HEK293 (cell line): ENCODE results near the gene IL1RAP.
A peak's percentile ranks its signal among the peaks of the same experiment; 100 is the strongest.

Source experiments
- OSR2 ChIP-seq: fragments of 450-650 bp; formaldehyde crosslinking; IDR thresholded peaks from 2 replicates; pipeline ENCODE4 v1.5.1; 2016; ENCODE audit warnings: missing biosample characterization, missing genetic modification characterization
- SP3 ChIP-seq: fragments of 450-650 bp; formaldehyde crosslinking; IDR thresholded peaks from 2 replicates; pipeline ENCODE4 v1.5.1; 2016; ENCODE audit warnings: missing biosample characterization, missing genetic modification characterization
- TRIM28 ChIP-seq: IDR thresholded peaks from 2 replicates; pipeline ENCODE4 v1.6.1; 2011; ENCODE audit warnings: low read length, control low read depth, borderline replicate concordance
- TSHZ1 ChIP-seq: fragments of 450-650 bp; formaldehyde crosslinking; IDR thresholded peaks from 2 replicates; pipeline ENCODE4 v1.5.1; 2016; ENCODE audit warnings: missing biosample characterization, missing genetic modification characterization, borderline replicate concordance
- ZBTB17 ChIP-seq: fragments of 450-650 bp; formaldehyde crosslinking; IDR thresholded peaks from 2 replicates; pipeline ENCODE4 v1.5.1; 2016; ENCODE audit warnings: missing biosample characterization, missing genetic modification characterization
- ZBTB20 ChIP-seq: fragments of 450-650 bp; formaldehyde crosslinking; IDR thresholded peaks from 2 replicates; pipeline ENCODE4 v1.5.1; 2016; ENCODE audit warnings: missing biosample characterization, missing genetic modification characterization
- ZBTB8A ChIP-seq: fragments of 450-650 bp; formaldehyde crosslinking; IDR thresholded peaks from 2 replicates; pipeline ENCODE4 v1.5.1; 2016; ENCODE audit warnings: missing biosample characterization, missing genetic modification characterization
- ZEB2 ChIP-seq: fragments of 450-650 bp; formaldehyde crosslinking; IDR thresholded peaks from 2 replicates; pipeline ENCODE4 v1.5.1; 2016; ENCODE audit warnings: missing biosample characterization, missing genetic modification characterization
- ZNF214 ChIP-seq: fragments of 450-650 bp; formaldehyde crosslinking; IDR thresholded peaks from 2 replicates; pipeline ENCODE4 v1.5.1; 2017; ENCODE audit warnings: missing biosample characterization, mild to moderate bottlenecking, missing genetic modification characterization, borderline replicate concordance
- ZNF239 ChIP-seq: fragments of 450-650 bp; formaldehyde crosslinking; IDR thresholded peaks from 2 replicates; pipeline ENCODE4 v1.5.1; 2016; ENCODE audit warnings: missing biosample characterization, missing genetic modification characterization
- ZNF248 ChIP-seq: fragments of 450-650 bp; formaldehyde crosslinking; IDR thresholded peaks from 2 replicates; pipeline ENCODE4 v1.5.1; 2017; ENCODE audit warnings: missing biosample characterization, missing genetic modification characterization
- ZNF280D ChIP-seq: fragments of 450-650 bp; formaldehyde crosslinking; IDR thresholded peaks from 2 replicates; pipeline ENCODE4 v1.5.1; 2016; ENCODE audit warnings: missing biosample characterization, missing genetic modification characterization
- ZNF423 ChIP-seq: fragments of 450-650 bp; formaldehyde crosslinking; IDR thresholded peaks from 2 replicates; pipeline ENCODE4 v1.5.1; 2016; ENCODE audit warnings: missing biosample characterization, missing genetic modification characterization
- ZNF433 ChIP-seq: fragments of 450-650 bp; formaldehyde crosslinking; IDR thresholded peaks from 2 replicates; pipeline ENCODE4 v1.5.1; 2016; ENCODE audit warnings: missing biosample characterization, missing genetic modification characterization, low read depth
- ZNF513 ChIP-seq: fragments of 450-650 bp; IDR thresholded peaks from 2 replicates; pipeline ENCODE4 v1.5.1; 2018; ENCODE audit warnings: missing biosample characterization, missing genetic modification characterization
- ZNF521 ChIP-seq: fragments of 450-650 bp; formaldehyde crosslinking; IDR thresholded peaks from 2 replicates; pipeline ENCODE4 v1.5.1; 2017; ENCODE audit warnings: missing biosample characterization, mild to moderate bottlenecking, missing genetic modification characterization
- ZNF548 ChIP-seq: fragments of 450-650 bp; formaldehyde crosslinking; IDR thresholded peaks from 2 replicates; pipeline ENCODE4 v1.5.1; 2016; ENCODE audit warnings: missing biosample characterization, missing genetic modification characterization
- ZNF600 ChIP-seq: fragments of 450-650 bp; formaldehyde crosslinking; IDR thresholded peaks from 2 replicates; pipeline ENCODE4 v1.5.1; 2016; ENCODE audit warnings: missing biosample characterization, missing genetic modification characterization
- ZNF677 ChIP-seq: fragments of 450-650 bp; IDR thresholded peaks from 2 replicates; pipeline ENCODE4 v1.5.0; 2018; ENCODE audit warnings: missing biosample characterization, mild to moderate bottlenecking, missing genetic modification characterization, moderate library complexity
- ZNF747 ChIP-seq: fragments of 450-650 bp; formaldehyde crosslinking; IDR thresholded peaks from 2 replicates; pipeline ENCODE4 v1.5.1; 2016; ENCODE audit warnings: missing biosample characterization, missing genetic modification characterization
- ZSCAN4 ChIP-seq: fragments of 450-650 bp; formaldehyde crosslinking; IDR thresholded peaks from 2 replicates; pipeline ENCODE4 v1.5.1; 2017; ENCODE audit warnings: missing biosample characterization, missing genetic modification characterization
- TF ChIP-seq, protein P1 (sequence below): IDR thresholded peaks from 2 replicates; pipeline ENCODE4 v1.6.1; 2011; ENCODE audit warnings: mild to moderate bottlenecking, low read depth, low read length, borderline replicate concordance
- TF ChIP-seq, protein P2 (sequence below): fragments of 450-650 bp; formaldehyde crosslinking; IDR thresholded peaks from 2 replicates; pipeline ENCODE4 v1.5.1; 2017; ENCODE audit warnings: missing biosample characterization, missing genetic modification characterization
- TF ChIP-seq, protein P3 (sequence below): fragments of 450-650 bp; formaldehyde crosslinking; IDR thresholded peaks from 2 replicates; pipeline ENCODE4 v1.5.1; 2016; ENCODE audit warnings: missing biosample characterization, missing genetic modification characterization

Gene IL1RAP

DNA sequence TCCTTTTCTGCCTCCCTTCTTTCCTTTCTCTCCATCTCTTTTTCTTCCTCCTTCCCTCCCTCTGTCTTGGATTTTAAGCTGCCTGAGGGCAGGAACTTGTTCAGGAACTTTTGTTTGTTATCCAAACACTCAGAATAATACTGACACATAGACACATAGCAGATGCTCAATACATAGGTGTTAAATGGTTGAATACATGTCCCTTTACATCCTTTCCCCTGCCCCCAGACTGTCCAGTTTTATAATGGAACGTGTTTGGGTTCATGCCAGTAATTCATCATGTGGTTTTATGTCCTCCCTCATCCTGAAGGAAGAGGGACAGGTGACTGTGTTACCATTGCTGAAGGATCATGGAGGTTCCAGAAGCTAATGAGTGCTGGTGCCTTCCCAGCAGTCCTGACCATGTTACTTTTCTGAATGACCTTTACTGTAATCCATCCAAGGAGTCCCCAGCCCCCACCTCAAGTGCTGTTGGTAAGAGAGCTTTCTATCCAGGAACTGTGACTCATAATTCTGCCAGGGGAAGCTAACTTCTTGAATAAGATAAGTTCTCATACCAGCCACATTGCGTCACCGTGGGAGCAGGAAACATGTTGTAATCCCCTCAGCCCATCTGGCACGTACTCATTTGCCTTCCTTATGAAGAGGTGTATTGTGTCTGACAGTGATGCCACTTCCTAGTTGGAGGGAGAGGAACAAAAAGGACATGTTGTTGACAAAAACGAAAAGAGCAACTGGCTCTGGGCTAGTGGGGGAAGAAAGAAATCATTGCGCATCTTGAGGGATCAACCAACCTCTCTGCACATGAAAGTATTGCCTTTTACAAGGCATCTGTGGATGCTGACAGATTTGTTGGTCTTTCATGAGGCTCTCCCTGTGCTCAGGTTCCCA is 52.4 kb downstream of the IL1RAP start (continued):
- TF ChIP-seq, protein P1, sequence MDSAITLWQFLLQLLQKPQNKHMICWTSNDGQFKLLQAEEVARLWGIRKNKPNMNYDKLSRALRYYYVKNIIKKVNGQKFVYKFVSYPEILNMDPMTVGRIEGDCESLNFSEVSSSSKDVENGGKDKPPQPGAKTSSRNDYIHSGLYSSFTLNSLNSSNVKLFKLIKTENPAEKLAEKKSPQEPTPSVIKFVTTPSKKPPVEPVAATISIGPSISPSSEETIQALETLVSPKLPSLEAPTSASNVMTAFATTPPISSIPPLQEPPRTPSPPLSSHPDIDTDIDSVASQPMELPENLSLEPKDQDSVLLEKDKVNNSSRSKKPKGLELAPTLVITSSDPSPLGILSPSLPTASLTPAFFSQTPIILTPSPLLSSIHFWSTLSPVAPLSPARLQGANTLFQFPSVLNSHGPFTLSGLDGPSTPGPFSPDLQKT, result no peak
- TF ChIP-seq ZNF214, result no peak
- TF ChIP-seq, protein P2, sequence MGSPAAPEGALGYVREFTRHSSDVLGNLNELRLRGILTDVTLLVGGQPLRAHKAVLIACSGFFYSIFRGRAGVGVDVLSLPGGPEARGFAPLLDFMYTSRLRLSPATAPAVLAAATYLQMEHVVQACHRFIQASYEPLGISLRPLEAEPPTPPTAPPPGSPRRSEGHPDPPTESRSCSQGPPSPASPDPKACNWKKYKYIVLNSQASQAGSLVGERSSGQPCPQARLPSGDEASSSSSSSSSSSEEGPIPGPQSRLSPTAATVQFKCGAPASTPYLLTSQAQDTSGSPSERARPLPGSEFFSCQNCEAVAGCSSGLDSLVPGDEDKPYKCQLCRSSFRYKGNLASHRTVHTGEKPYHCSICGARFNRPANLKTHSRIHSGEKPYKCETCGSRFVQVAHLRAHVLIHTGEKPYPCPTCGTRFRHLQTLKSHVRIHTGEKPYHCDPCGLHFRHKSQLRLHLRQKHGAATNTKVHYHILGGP, result peak; percentile 95
- no peak for TF ChIP-seq ZNF248
- TF ChIP-seq ZNF677 (tag by site-specific recombination), result no peak
- TF ChIP-seq ZNF423, result no peak
- TF ChIP-seq ZNF521 (tag by site-specific recombination), result no peak
- TF ChIP-seq ZNF280D (tag by site-specific recombination), result no peak; the same call in 1 of the 2 replicates
- no peak for TF ChIP-seq ZNF513 (tag by site-specific recombination)
- TF ChIP-seq ZNF600, result peak; percentile 64; the same call in 1 of the 2 replicates
- no peak for TF ChIP-seq ZBTB8A
- no peak for TF ChIP-seq ZBTB20 (tag by site-specific recombination)
- no peak for TF ChIP-seq ZNF747 (tag by site-specific recombination)
- TF ChIP-seq, protein P3, sequence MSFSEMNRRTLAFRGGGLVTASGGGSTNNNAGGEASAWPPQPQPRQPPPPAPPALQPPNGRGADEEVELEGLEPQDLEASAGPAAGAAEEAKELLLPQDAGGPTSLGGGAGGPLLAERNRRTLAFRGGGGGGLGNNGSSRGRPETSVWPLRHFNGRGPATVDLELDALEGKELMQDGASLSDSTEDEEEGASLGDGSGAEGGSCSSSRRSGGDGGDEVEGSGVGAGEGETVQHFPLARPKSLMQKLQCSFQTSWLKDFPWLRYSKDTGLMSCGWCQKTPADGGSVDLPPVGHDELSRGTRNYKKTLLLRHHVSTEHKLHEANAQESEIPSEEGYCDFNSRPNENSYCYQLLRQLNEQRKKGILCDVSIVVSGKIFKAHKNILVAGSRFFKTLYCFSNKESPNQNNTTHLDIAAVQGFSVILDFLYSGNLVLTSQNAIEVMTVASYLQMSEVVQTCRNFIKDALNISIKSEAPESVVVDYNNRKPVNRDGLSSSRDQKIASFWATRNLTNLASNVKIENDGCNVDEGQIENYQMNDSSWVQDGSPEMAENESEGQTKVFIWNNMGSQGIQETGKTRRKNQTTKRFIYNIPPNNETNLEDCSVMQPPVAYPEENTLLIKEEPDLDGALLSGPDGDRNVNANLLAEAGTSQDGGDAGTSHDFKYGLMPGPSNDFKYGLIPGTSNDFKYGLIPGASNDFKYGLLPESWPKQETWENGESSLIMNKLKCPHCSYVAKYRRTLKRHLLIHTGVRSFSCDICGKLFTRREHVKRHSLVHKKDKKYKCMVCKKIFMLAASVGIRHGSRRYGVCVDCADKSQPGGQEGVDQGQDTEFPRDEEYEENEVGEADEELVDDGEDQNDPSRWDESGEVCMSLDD (tag by site-specific recombination), result no peak
- TF ChIP-seq TRIM28, result peak; percentile 85
- peak; percentile 84 for TF ChIP-seq ZEB2 (tag by site-specific recombination)
- TF ChIP-seq ZNF433, result no peak
- no peak for TF ChIP-seq ZNF548
- peak; percentile 81 for TF ChIP-seq ZBTB17 (tag by site-specific recombination)
- peak; percentile 43; the same call in 1 of the 2 replicates for TF ChIP-seq TSHZ1 (tag by site-specific recombination)
- 0 out of 2 replicates have a peak, but pooled peaks have one; percentile 17 for TF ChIP-seq SP3
- no peak for TF ChIP-seq ZNF239 (tag by site-specific recombination)
- peak; percentile 22; the same call in 1 of the 2 replicates for TF ChIP-seq ZSCAN4
- peak; percentile 54 for TF ChIP-seq OSR2 (tag by site-specific recombination)
